GM18951 (cell line): ENCODE measurements around the gene NAA60.
"Not testable (repeated sequence)": the region's sequence is repeated elsewhere in the genome, so short reads cannot be mapped to it uniquely, and the experiment has no call there.

ENCODE experiments used
- POLR2A ChIP-seq: IDR thresholded peaks from 4 replicates; pipeline ENCODE4 v1.6.1; 2011; ENCODE audit warnings: mild to moderate bottlenecking; ENCODE audit not compliant: insufficient read length, insufficient read depth; ENCODE audit errors: extremely low read depth
- in situ Hi-C: fragments of 300-500 bp; cut with MboI; formaldehyde crosslinking; loops from one replicate; pipeline ENCODE4 v1.12.0; 2022; ENCODE audit warnings: low sequenced_read_pairs, mixed read lengths, inconsistent platforms; ENCODE audit not compliant: unreplicated experiment

NAA60 gene

GRCh38 chr16:3470723-3471122, 27.2 kb downstream of the NAA60 start:
- no peak for TF ChIP-seq POLR2A
- in situ Hi-C loops, result no loop called here

- in situ Hi-C loops, result no loop called here
- no peak for TF ChIP-seq POLR2A
Measured at GRCh38 chr16:3471518-3472176, 28.2 kb downstream of the NAA60 start.

GRCh38 chr16:3472878-3473595, 29.6 kb downstream of the NAA60 start:
- in situ Hi-C loops, result no loop called here
- TF ChIP-seq POLR2A, result no peak

GRCh38 chr16:3473596-3473943, 30.1 kb downstream of the NAA60 start:
- in situ Hi-C loops, result not testable (repeated sequence)

- in situ Hi-C loops, result no loop called here
- TF ChIP-seq POLR2A, result no peak
Measured at GRCh38 chr16:3474136-3474779, 30.8 kb downstream of the NAA60 start.

- in situ Hi-C loops, result not testable (repeated sequence)
Measured at GRCh38 chr16:3474870-3475269, 31.4 kb downstream of the NAA60 start.

- in situ Hi-C loops, result no loop called here
- no peak for TF ChIP-seq POLR2A
Measured at GRCh38 chr16:3475604-3476375, 32.3 kb downstream of the NAA60 start.

GRCh38 chr16:3476409-3476808, 32.9 kb downstream of the NAA60 start:
- no peak for TF ChIP-seq POLR2A
- in situ Hi-C loops, result no loop called here

- no peak for TF ChIP-seq POLR2A
- in situ Hi-C loops, result no loop called here
Measured at GRCh38 chr16:3478242-3478925, 34.9 kb downstream of the NAA60 start.

- no peak for TF ChIP-seq POLR2A
- in situ Hi-C loops, result no loop called here
Measured at GRCh38 chr16:3479654-3480216, 36.3 kb downstream of the NAA60 start.

- in situ Hi-C loops, result no loop called here
- TF ChIP-seq POLR2A, result no peak
Measured at GRCh38 chr16:3480901-3481695, 37.6 kb downstream of the NAA60 start.
